Calu3 (cell line): ENCODE results near the gene ACSM4. TPM values are rescaled to one million over a fixed set of nuclear protein-coding genes. Genes with fewer than 3 reads are reported as not detected.

Source experiments
- BruUV-seq: library from RNA; stranded (reverse); fragments of 400-500 nt; replicated peaks from 2 replicates; lab custom pipeline; 2021; lab: Mats Ljungman, UMichigan
- CTCF ChIA-PET: fragments of 300-600 bp; sonication (Branson Sonifier 250); formaldehyde crosslinking; loops from one replicate; lab custom pipeline; 2022; ENCODE audit warnings: antibody characterized with exemption; lab: Charles Lee
- DNase-seq: peaks from one replicate; pipeline ENCODE4 v3.0.0; 2022
- H3K27ac Mint-ChIP-seq: one replicate; pipeline ENCODE4 v1.8.0; 2022; ENCODE audit warnings: mixed read lengths; ENCODE audit not compliant: unreplicated experiment
- H3K27me3 Mint-ChIP-seq: one replicate; pipeline ENCODE4 v1.8.0; 2022; ENCODE audit warnings: mixed read lengths; ENCODE audit not compliant: unreplicated experiment
- H3K36me3 Mint-ChIP-seq: one replicate; pipeline ENCODE4 v1.8.0; 2022; ENCODE audit warnings: mild to moderate bottlenecking, moderate library complexity, mixed read lengths; ENCODE audit not compliant: insufficient read depth, unreplicated experiment
- H3K4me1 Mint-ChIP-seq: one replicate; pipeline ENCODE4 v1.8.0; 2022; ENCODE audit warnings: mild to moderate bottlenecking, low read depth, mixed read lengths; ENCODE audit not compliant: unreplicated experiment
- H3K4me3 Mint-ChIP-seq: one replicate; pipeline ENCODE4 v1.8.0; 2022; ENCODE audit warnings: mild to moderate bottlenecking, low read depth, moderate library complexity, mixed read lengths; ENCODE audit not compliant: unreplicated experiment
- H3K9me3 Mint-ChIP-seq: one replicate; pipeline ENCODE4 v1.8.0; 2022; ENCODE audit warnings: low read depth, mixed read lengths; ENCODE audit not compliant: unreplicated experiment
- CTCF ChIP-seq: fragments of 200-600 bp; IDR thresholded peaks from one replicate; pipeline ENCODE4 v1.8.0; 2022; ENCODE audit warnings: antibody characterized with exemption; ENCODE audit not compliant: unreplicated experiment
- intact Hi-C: fragments of 100-400 bp; cut with micrococcal nuclease; formaldehyde crosslinking; loops from one replicate; pipeline ENCODE4 v1.10.0; 2022; ENCODE audit not compliant: unreplicated experiment
- total RNA-seq: library from RNA; stranded (reverse); gene quantifications from 2 replicates; pipeline ENCODE4 v1.2.3, GENCODE V29; 2022

ACSM4 gene
- total RNA-seq, 1 experiment from 2014 or later: not detected

DNA sequence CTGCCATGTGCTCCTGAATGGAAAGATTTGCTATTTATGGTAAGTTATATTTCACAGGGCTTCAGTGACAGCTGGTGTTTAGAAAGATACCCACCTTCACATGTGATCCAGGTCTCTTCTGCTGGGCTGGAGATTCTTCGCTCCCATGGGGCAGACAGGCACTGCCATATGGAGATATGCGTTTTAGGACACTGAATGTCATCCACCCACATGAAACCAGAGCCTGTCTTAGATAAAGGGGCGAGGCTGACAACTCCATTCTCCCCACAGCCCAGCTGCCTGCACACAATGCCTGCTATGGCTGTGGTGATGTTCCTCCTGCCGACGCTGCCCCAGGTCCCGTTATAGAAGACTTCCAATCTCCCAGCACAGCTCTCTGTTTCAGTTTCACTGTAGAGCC lies 69.4 kb downstream of the ACSM4 start:
- Mint-ChIP-seq H3K27me3 (no peaks in the 10 kb centered on the region), H3K4me3 (no peak overlapping the region), H3K36me3 (no peaks in the 10 kb centered on the region), H3K4me1 (peaks cover 24% of the 10 kb centered on the region), H3K9me3 (peaks cover 2% of the 10 kb centered on the region), H3K27ac (no peak overlapping the region)
- CTCF ChIA-PET: no interaction called here
- no peak for DNase-seq
- no TSS peak for BruUV-seq
- intact Hi-C loops: loop anchor here (5.0 kb wide), 1 partner anchor 151 kb away; no protein-coding TSS in a partner anchor
- no peak for TF ChIP-seq CTCF

- DNase-seq: peak; percentile 69
- Mint-ChIP-seq H3K27me3 (no peaks in the 10 kb centered on the region), H3K27ac (no peak overlapping the region), H3K36me3 (no peaks in the 10 kb centered on the region), H3K4me3 (no peak overlapping the region), H3K4me1 (peaks cover 17% of the 10 kb centered on the region), H3K9me3 (peaks cover 2% of the 10 kb centered on the region)
- BruUV-seq: no TSS peak
- TF ChIP-seq CTCF: peak; percentile 65
- CTCF ChIA-PET: no interaction called here
- intact Hi-C loops: loop anchor here (1.0 to 5.0 kb wide), 3 partner anchors 86 to 264 kb away; no protein-coding TSS in a partner anchor
These were observed 70.7 kb downstream of the ACSM4 start for GRCh38 chr12:7374423-7375144.

GRCh38 chr12:7375145-7375543 lies 71.3 kb downstream of the ACSM4 start:
- intact Hi-C loops: loop anchor here (2.0 kb wide), 1 partner anchor 86 kb away; no protein-coding TSS in a partner anchor
- TF ChIP-seq CTCF: no peak
- Mint-ChIP-seq H3K27me3 (no peaks in the 10 kb centered on the region), H3K36me3 (no peaks in the 10 kb centered on the region), H3K27ac (no peak overlapping the region), H3K9me3 (peaks cover 2% of the 10 kb centered on the region), H3K4me1 (peaks cover 11% of the 10 kb centered on the region), H3K4me3 (no peak overlapping the region)
- no TSS peak for BruUV-seq
- DNase-seq: no peak
- CTCF ChIA-PET: no interaction called here

GRCh38 chr12:7376196-7376595 lies 72.3 kb downstream of the ACSM4 start:
- Mint-ChIP-seq H3K27me3 (no peaks in the 10 kb centered on the region), H3K36me3 (no peaks in the 10 kb centered on the region), H3K4me3 (no peak overlapping the region), H3K4me1 (peaks cover 9% of the 10 kb centered on the region), H3K27ac (no peak overlapping the region), H3K9me3 (no peaks in the 10 kb centered on the region)
- CTCF ChIA-PET: no interaction called here
- BruUV-seq: no TSS peak
- intact Hi-C loops: no loop called here
- TF ChIP-seq CTCF: no peak
- no peak for DNase-seq

Other genes with a start within 250 kb of the ACSM4 start
- 7.1 and 9.7 TPM in 2 replicates for gene C1S, start 243.4 kb upstream of the ACSM4 start, total RNA-seq
- 7.6 and 7.9 TPM in 2 replicates for gene C1R, start 211.6 kb upstream of the ACSM4 start, total RNA-seq
- gene C1RL, start 194.9 kb upstream of the ACSM4 start, total RNA-seq: 43.2 and 43.4 TPM in 2 replicates
- 0.81 and 2.3 TPM in 2 replicates for gene RBP5, start 175.2 kb upstream of the ACSM4 start, total RNA-seq
- 37.5 and 48.1 TPM in 2 replicates for gene CLSTN3, start 173.7 kb upstream of the ACSM4 start, total RNA-seq
- gene PEX5, start 114.4 kb upstream of the ACSM4 start, total RNA-seq: 36.8 and 36.9 TPM in 2 replicates
- gene CD163L1, start 140.1 kb downstream of the ACSM4 start, total RNA-seq: 13.4 and 14.2 TPM in 2 replicates
- not detected in 2 replicates for gene CD163, start 199.7 kb downstream of the ACSM4 start, total RNA-seq